ENCODE results near the gene SCAP. TPM values are rescaled to one million over a fixed set of nuclear protein-coding genes. Genes with fewer than 3 reads are reported as not detected.
A peak's percentile ranks its signal among the peaks of the same experiment; 100 is the strongest.

Gene SCAP
- total RNA-seq, 1 donor from 2014 or later, result 70.4 TPM

- DNase-seq (ENCODE audit: low read depth in 2 of 2), result no peak
Measured at GRCh38 chr3:47366833-47367232, 108.9 kb downstream of the SCAP start.

GRCh38 chr3:47365213-47366153, 110.3 kb downstream of the SCAP start:
- peak; percentile 77 to 88 for DNase-seq (ENCODE audit: low read depth in 2 of 2)

Other genes starting within 250 kb of the SCAP start
- gene KIF9, start 193.1 kb downstream of the SCAP start, total RNA-seq, result 6.1 and 7.1 TPM in 2 replicates
- 14.9 and 15.5 TPM in 2 replicates for gene KLHL18, start 193.0 kb downstream of the SCAP start, total RNA-seq
- 10.5 and 14.1 TPM in 2 replicates for gene PTPN23, start 94.9 kb downstream of the SCAP start, total RNA-seq
- 29.2 and 31.2 TPM in 2 replicates for gene ELP6, start 37.8 kb upstream of the SCAP start, total RNA-seq
- under 0.01 and 0.40 TPM in 2 replicates for gene CSPG5, start 102.9 kb upstream of the SCAP start, total RNA-seq

All from lung microvascular endothelial cell (primary cell).